ENCODE data around the gene LHFPL2.

DNA sequence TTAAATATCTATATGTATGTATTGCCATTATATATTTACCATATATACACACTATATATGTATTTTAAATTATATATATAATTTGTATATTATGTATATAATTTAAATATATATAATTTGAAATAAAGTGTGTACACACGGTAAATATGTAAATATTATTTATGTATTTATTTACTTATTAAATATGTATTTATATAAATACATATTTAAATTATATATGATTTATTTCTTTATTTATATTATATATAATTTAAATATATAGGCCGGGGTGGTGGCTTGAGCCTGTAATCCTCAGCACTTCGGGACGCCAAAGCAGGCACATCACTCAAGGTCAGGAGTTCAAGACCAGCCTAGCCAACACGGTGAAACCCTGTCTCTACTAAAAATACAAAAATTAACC is 31.3 kb upstream of the LHFPL2 start:
- TF ChIP-seq CTCF (IDR thresholded peaks at IDR 0.05) (no peak), POLR2AphosphoS5 (IDR thresholded peaks at IDR 0.05; ENCODE audit: low read depth, low read length) (no peak), YY1 (IDR thresholded peaks at IDR 0.05; ENCODE audit: low read depth) (no peak), JUND (IDR thresholded peaks at IDR 0.05) (no peak), RFX5 (IDR thresholded peaks at IDR 0.05; ENCODE audit: low read length) (no peak)
- TF ChIP-seq, protein P1, sequence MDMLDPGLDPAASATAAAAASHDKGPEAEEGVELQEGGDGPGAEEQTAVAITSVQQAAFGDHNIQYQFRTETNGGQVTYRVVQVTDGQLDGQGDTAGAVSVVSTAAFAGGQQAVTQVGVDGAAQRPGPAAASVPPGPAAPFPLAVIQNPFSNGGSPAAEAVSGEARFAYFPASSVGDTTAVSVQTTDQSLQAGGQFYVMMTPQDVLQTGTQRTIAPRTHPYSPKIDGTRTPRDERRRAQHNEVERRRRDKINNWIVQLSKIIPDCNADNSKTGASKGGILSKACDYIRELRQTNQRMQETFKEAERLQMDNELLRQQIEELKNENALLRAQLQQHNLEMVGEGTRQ (IDR thresholded peaks at IDR 0.05; ENCODE audit: borderline replicate concordance, low read depth, low read length), result no peak
- TF ChIP-seq, protein P2, sequence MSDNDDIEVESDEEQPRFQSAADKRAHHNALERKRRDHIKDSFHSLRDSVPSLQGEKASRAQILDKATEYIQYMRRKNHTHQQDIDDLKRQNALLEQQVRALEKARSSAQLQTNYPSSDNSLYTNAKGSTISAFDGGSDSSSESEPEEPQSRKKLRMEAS (IDR thresholded peaks at IDR 0.05; ENCODE audit: low read depth), result no peak
